ENCODE data around the gene KAZN. TPM values are rescaled to one million over a fixed set of nuclear protein-coding genes. Genes with fewer than 3 reads are reported as not detected.

KAZN gene
- polyA plus RNA-seq, 1 donor (not counting 4 experiments of a cell fraction or from before 2014, with no cell fraction given) = 5.9 TPM

- Histone ChIP-seq H4K20me1 (ENCODE audit: control insufficient read depth, extremely low read depth, insufficient read depth, low read length) (no peaks in the 10 kb centered on the region), H3K27me3 (ENCODE audit: control insufficient read depth, extremely low read depth, insufficient read depth, low read length) (peaks cover 2% of the 10 kb centered on the region), H3K9me3 (ENCODE audit: control insufficient read depth, low read depth, low read length) (no peaks in the 10 kb centered on the region), H3K9me1 (ENCODE audit: control insufficient read depth, extremely low read depth, insufficient read depth, low read length) (no peaks in the 10 kb centered on the region), H2AFZ (ENCODE audit: control insufficient read depth, low read length) (no peak overlapping the region), H3K4me3 (ENCODE audit: control insufficient read depth in 2 of 3, extremely low read depth in 1 of 3, insufficient read depth in 2 of 3, low read depth in 1 of 3, low read length in 3 of 3) (no peak overlapping the region), H3K4me2 (ENCODE audit: control insufficient read depth, extremely low read depth, insufficient read depth, low read depth, low read length) (no peak overlapping the region), H3K79me2 (ENCODE audit: control insufficient read depth, insufficient read depth, low read length) (no peaks in the 10 kb centered on the region), H3K9ac (ENCODE audit: control insufficient read depth, extremely low read depth, insufficient read depth, low read length) (no peak overlapping the region), H3K36me3 (ENCODE audit: control insufficient read depth in 2 of 2, extremely low read depth in 1 of 2, insufficient read depth in 2 of 2, low read length in 2 of 2) (no peaks in the 10 kb centered on the region), H3K27ac (ENCODE audit: control insufficient read depth, insufficient read depth, low read length) (no peak overlapping the region), H3K4me1 (ENCODE audit: control insufficient read depth, extremely low read depth, insufficient read depth, low read length) (no peaks in the 10 kb centered on the region)
- FAIRE-seq (no peak), DNase-seq (ENCODE audit: low read depth, low spot score) (no peak)
- dilution Hi-C loops (cut with MboI; ENCODE audit: extremely low pct_ligation_motif_present, low sequenced_read_pairs) = no loop called here
- TF ChIP-seq, protein P1, sequence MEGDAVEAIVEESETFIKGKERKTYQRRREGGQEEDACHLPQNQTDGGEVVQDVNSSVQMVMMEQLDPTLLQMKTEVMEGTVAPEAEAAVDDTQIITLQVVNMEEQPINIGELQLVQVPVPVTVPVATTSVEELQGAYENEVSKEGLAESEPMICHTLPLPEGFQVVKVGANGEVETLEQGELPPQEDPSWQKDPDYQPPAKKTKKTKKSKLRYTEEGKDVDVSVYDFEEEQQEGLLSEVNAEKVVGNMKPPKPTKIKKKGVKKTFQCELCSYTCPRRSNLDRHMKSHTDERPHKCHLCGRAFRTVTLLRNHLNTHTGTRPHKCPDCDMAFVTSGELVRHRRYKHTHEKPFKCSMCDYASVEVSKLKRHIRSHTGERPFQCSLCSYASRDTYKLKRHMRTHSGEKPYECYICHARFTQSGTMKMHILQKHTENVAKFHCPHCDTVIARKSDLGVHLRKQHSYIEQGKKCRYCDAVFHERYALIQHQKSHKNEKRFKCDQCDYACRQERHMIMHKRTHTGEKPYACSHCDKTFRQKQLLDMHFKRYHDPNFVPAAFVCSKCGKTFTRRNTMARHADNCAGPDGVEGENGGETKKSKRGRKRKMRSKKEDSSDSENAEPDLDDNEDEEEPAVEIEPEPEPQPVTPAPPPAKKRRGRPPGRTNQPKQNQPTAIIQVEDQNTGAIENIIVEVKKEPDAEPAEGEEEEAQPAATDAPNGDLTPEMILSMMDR (optimal IDR thresholded peaks at IDR 0.05 in 1 of 3, IDR thresholded peaks at IDR 0.05 in 1 of 3, conservative IDR thresholded peaks at IDR 0.05 in 1 of 3; ENCODE audit: extremely low read depth in 1 of 3, insufficient read depth in 2 of 3, low read length in 3 of 3) = no peak
- TF ChIP-seq EZH2 (IDR thresholded peaks at IDR 0.05; ENCODE audit: low read length) = no peak
Measured at GRCh38 chr1:14835725-14836124, 237.2 kb downstream of the KAZN start.

DNA sequence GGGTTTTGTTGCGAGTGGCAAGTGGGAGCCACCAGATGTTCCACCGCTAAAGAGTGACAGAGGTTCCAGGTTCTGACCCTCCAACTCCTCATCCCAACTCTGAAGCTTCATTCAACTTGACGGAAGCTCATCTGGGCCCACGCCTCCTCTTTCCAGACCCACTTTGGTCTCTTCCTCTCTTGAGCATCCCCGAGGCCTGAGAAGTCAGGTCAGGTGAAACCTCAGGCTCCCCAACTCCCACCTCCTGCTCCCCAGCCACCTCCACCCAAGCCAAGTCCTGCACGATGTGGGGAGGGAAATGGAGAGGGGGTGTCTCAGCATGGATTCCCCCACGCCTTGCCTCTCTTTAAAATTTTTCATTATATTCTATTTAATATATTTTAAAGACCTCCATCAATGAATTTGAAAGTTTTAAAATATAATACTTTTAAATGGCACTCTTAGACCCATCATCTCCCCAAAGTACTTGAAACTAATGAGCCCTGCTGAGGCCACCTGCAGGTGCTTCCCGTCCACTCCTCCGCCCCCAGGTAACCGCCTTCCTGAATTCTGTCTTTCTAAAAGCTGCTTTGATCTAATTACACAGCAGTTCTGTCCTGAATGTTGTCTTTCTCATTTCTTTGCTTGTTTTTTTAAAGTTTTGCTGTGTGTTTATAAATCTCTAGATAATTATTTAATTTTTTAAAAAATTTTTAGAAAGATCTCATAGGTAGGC, 238.1 kb downstream of the KAZN start:
- Histone ChIP-seq H3K4me2 (ENCODE audit: control insufficient read depth, extremely low read depth, insufficient read depth, low read depth, low read length) (no peak overlapping the region), H3K9ac (ENCODE audit: control insufficient read depth, extremely low read depth, insufficient read depth, low read length) (no peak overlapping the region), H3K4me1 (ENCODE audit: control insufficient read depth, extremely low read depth, insufficient read depth, low read length) (no peaks in the 10 kb centered on the region), H2AFZ (ENCODE audit: control insufficient read depth, low read length) (no peak overlapping the region), H3K4me3 (ENCODE audit: control insufficient read depth in 2 of 3, extremely low read depth in 1 of 3, insufficient read depth in 2 of 3, low read depth in 1 of 3, low read length in 3 of 3) (no peak overlapping the region), H3K9me1 (ENCODE audit: control insufficient read depth, extremely low read depth, insufficient read depth, low read length) (no peaks in the 10 kb centered on the region), H4K20me1 (ENCODE audit: control insufficient read depth, extremely low read depth, insufficient read depth, low read length) (no peaks in the 10 kb centered on the region), H3K79me2 (ENCODE audit: control insufficient read depth, insufficient read depth, low read length) (no peaks in the 10 kb centered on the region), H3K27me3 (ENCODE audit: control insufficient read depth, extremely low read depth, insufficient read depth, low read length) (peaks cover 2% of the 10 kb centered on the region), H3K27ac (ENCODE audit: control insufficient read depth, insufficient read depth, low read length) (no peak overlapping the region), H3K9me3 (ENCODE audit: control insufficient read depth, low read depth, low read length) (peaks cover 2% of the 10 kb centered on the region), H3K36me3 (ENCODE audit: control insufficient read depth in 2 of 2, extremely low read depth in 1 of 2, insufficient read depth in 2 of 2, low read length in 2 of 2) (no peaks in the 10 kb centered on the region)
- no peak for TF ChIP-seq EZH2 (IDR thresholded peaks at IDR 0.05; ENCODE audit: low read length)
- TF ChIP-seq, protein P1 (optimal IDR thresholded peaks at IDR 0.05 in 1 of 3, IDR thresholded peaks at IDR 0.05 in 1 of 3, conservative IDR thresholded peaks at IDR 0.05 in 1 of 3; ENCODE audit: extremely low read depth in 1 of 3, insufficient read depth in 2 of 3, low read length in 3 of 3) = no peak
- dilution Hi-C loops (cut with MboI; ENCODE audit: extremely low pct_ligation_motif_present, low sequenced_read_pairs) = no loop called here
- FAIRE-seq = no peak
- no peak for DNase-seq (ENCODE audit: low read depth, low spot score)
